CD4-positive, CD25-positive, alpha-beta regulatory T cell (primary cell): ENCODE results near the gene SCRN3. TPM values are rescaled to one million over a fixed set of nuclear protein-coding genes. Genes with fewer than 3 reads are reported as not detected.
"Not testable (repeated sequence)": the region's sequence is repeated elsewhere in the genome, so short reads cannot be mapped to it uniquely, and the experiment has no call there.

Experiments
- ATAC-seq, 2 donors: fragments of 150-1000 bp; cut with Tn5 transposase; one replicate each; pipeline ENCODE4 v1.10.0; 2021; ENCODE audit warnings: low read depth in 2 of 2, moderate number of reproducible peaks in 2 of 2, moderate library complexity in 1 of 2
- DNase-seq, 3 donors: peaks; one replicate each; pipeline versions ENCODE4 v3.0.0 to v3.0.0-alpha.2; 2012 to 2022; ENCODE audit warnings: mixed read lengths in 1 of 3
- H3K27ac ChIP-seq: one replicate; pipeline ENCODE4 v1.7.0; 2013; ENCODE audit warnings: mild to moderate bottlenecking, low read length; ENCODE audit not compliant: insufficient read depth, poor library complexity, severe bottlenecking
- H3K27me3 ChIP-seq: one replicate; pipeline ENCODE4 v1.7.0; 2013; ENCODE audit warnings: low read length; ENCODE audit not compliant: control insufficient read depth, insufficient read depth
- H3K36me3 ChIP-seq: one replicate; pipeline ENCODE4 v1.7.0; 2013; ENCODE audit warnings: mild to moderate bottlenecking, low read length, moderate library complexity; ENCODE audit not compliant: control insufficient read depth, insufficient read depth
- H3K4me1 ChIP-seq: 2 replicates; pipeline ENCODE4 v1.7.0; 2013; ENCODE audit warnings: mild to moderate bottlenecking, low read length; ENCODE audit not compliant: insufficient read depth, control insufficient read depth, poor library complexity, severe bottlenecking
- H3K4me3 ChIP-seq: one replicate; pipeline ENCODE4 v1.7.0; 2013; ENCODE audit warnings: low read depth, mild to moderate bottlenecking, low read length, moderate library complexity
- H3K9me3 ChIP-seq, 2 experiments: 1 replicate in 1 of 2; 2 replicates in 1 of 2; pipeline ENCODE4 v1.7.0; 2013; ENCODE audit warnings: low read length in 2 of 2, mild to moderate bottlenecking in 1 of 2, moderate library complexity in 1 of 2; ENCODE audit not compliant: control insufficient read depth in 2 of 2
- H3K27ac Mint-ChIP-seq, 3 donors: one replicate each; pipeline ENCODE4 v1.8.0; 2020 to 2022; ENCODE audit warnings: mild to moderate bottlenecking in 3 of 3, mixed read lengths in 3 of 3, moderate library complexity in 2 of 3
- H3K27me3 Mint-ChIP-seq: one replicate; pipeline ENCODE4 v1.8.0; 2022; ENCODE audit warnings: mild to moderate bottlenecking, mixed read lengths
- H3K36me3 Mint-ChIP-seq: one replicate; pipeline ENCODE4 v1.8.0; 2020; ENCODE audit warnings: mixed read lengths
- H3K4me1 Mint-ChIP-seq, 4 donors: one replicate each; pipeline ENCODE4 v1.8.0; 2020 to 2022; ENCODE audit warnings: mixed read lengths in 4 of 4, mild to moderate bottlenecking in 1 of 4
- H3K4me3 Mint-ChIP-seq, 4 donors: one replicate each; pipeline ENCODE4 v1.8.0; 2020 to 2022; ENCODE audit warnings: mild to moderate bottlenecking in 4 of 4, mixed read lengths in 4 of 4, moderate library complexity in 3 of 4
- H3K9me3 Mint-ChIP-seq, 7 donors: one replicate each; pipeline ENCODE4 v1.8.0; 2020 to 2022; ENCODE audit warnings: mixed read lengths in 7 of 7, mild to moderate bottlenecking in 3 of 7, moderate library complexity in 2 of 7
- polyA plus RNA-seq, 4 donors: library from polyadenylated mRNA; unstranded; fragments of 300-500 nt; fragmentation: Illumina TruSeq; gene quantifications; one replicate each; pipeline ENCODE4 v1.2.3, GENCODE V29; 2021
- total RNA-seq: library from RNA; stranded (reverse); gene quantifications from one replicate; pipeline ENCODE4 v1.2.3, GENCODE V29; 2022

Gene SCRN3, protein sequence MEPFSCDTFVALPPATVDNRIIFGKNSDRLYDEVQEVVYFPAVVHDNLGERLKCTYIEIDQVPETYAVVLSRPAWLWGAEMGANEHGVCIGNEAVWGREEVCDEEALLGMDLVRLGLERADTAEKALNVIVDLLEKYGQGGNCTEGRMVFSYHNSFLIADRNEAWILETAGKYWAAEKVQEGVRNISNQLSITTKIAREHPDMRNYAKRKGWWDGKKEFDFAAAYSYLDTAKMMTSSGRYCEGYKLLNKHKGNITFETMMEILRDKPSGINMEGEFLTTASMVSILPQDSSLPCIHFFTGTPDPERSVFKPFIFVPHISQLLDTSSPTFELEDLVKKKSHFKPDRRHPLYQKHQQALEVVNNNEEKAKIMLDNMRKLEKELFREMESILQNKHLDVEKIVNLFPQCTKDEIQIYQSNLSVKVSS
- total RNA-seq, result 11.5 TPM
- polyA plus RNA-seq, result 10 to 100 TPM; 10.0 to 12.8 (median 11.4) TPM

DNA sequence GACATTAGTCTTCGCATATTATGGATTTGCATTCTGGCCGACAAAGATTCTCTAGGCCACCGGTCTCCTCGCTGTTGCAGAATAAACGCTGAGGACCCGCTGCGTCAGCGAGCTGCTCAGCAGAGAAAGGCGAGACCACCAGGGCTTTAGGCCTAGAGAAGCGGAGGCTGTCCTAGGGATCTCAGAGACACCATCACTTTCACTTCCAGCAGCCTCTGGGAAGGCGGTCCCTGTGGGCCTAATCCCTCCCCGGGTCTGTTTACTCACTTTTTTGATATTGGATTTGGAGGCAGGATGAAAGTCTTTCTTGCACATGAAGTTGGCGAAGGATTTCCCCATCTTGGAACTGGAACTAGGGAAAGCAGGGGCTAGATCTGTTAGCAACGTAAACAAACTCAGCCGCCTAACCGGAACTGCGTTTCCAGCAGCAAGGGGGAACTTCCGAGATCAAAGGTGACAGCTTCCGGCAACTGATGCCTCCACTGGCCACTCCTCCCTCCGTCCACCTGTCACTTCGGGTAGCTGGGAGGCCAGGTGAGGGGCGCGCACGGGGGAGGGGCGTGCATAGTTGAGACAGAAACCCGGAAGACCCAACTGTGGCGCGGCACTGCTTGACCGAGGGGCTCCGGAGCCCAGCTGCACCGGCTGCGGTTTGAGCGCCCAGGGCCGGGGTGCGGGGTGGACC is at the start of gene SCRN3:
Gene SCRN3 (plus strand): TSS at position 447 of the 685 bp plus-strand sequence. CDS start 2,554 bp downstream, outside the sequence.
- Mint-ChIP-seq H3K36me3 (peaks cover 20% of the 10 kb centered on the region), H3K4me3 (peak within 1 kb of the TSS; percentile 89 to 99 (median 99)), H3K4me1 (peaks cover 34 to 66% (median 49%) of the 10 kb centered on the region in 4 donors), H3K27me3 (no peaks in the 10 kb centered on the region), H3K9me3 (peaks cover 0 to 2% (median 0%) of the 10 kb centered on the region in 7 donors), H3K27ac (peak within 1 kb of the TSS; percentile 95 to 100 (median 99))
- H3K27me3 ChIP-seq, result no peaks in the 10 kb centered on the region
- H3K9me3 ChIP-seq, result no peaks in the 10 kb centered on the region
- H3K36me3 ChIP-seq, result peaks cover 11% of the 10 kb centered on the region
- H3K4me3 ChIP-seq, result peak within 1 kb of the TSS; percentile 95
- H3K27ac ChIP-seq, result peak within 1 kb of the TSS; percentile 95
- DNase-seq, result peak; percentile 81 to 91 (median 81)
- peaks cover 19% of the 10 kb centered on the region for H3K4me1 ChIP-seq
- peak; percentile 83 to 90 for ATAC-seq

DNA sequence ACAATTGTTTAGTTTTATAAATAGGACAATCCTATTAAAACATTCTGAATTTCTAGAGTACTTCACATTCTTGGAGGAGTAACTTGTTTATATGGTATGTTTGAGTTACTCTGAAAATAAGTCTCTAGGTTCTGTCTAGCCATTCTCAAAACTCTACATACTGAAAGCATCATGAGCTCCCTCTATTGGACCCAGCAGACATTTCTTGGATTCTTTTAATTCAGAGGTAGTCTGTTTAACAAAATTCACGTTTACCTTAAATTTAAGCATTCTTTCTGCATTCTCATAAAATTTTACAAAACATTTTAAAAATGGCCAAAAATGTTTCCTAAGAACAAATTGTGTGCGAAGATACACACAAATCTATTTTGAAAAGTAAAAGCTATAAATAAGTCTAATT is 45.5 kb upstream of the SCRN3 start:
- no peak overlapping the region for H3K27ac ChIP-seq
- peaks cover 8% of the 10 kb centered on the region for H3K27me3 ChIP-seq
- H3K4me3 Mint-ChIP-seq, result no peak overlapping the region
- H3K9me3 Mint-ChIP-seq, result no peaks in the 10 kb centered on the region
- no peak overlapping the region for H3K4me3 ChIP-seq
- H3K27me3 Mint-ChIP-seq, result peaks cover 9% of the 10 kb centered on the region
- peaks cover 0 to 7% (median 4%) of the 10 kb centered on the region in 4 donors for H3K4me1 Mint-ChIP-seq
- peaks cover 20% of the 10 kb centered on the region for H3K36me3 Mint-ChIP-seq
- DNase-seq (peak in 1 of 3 donors; percentile 28), ATAC-seq (no peak)
- no peaks in the 10 kb centered on the region for H3K4me1 ChIP-seq
- peaks cover 35% of the 10 kb centered on the region for H3K36me3 ChIP-seq
- no peaks in the 10 kb centered on the region for H3K9me3 ChIP-seq
- H3K27ac Mint-ChIP-seq, result no peak overlapping the region

DNA sequence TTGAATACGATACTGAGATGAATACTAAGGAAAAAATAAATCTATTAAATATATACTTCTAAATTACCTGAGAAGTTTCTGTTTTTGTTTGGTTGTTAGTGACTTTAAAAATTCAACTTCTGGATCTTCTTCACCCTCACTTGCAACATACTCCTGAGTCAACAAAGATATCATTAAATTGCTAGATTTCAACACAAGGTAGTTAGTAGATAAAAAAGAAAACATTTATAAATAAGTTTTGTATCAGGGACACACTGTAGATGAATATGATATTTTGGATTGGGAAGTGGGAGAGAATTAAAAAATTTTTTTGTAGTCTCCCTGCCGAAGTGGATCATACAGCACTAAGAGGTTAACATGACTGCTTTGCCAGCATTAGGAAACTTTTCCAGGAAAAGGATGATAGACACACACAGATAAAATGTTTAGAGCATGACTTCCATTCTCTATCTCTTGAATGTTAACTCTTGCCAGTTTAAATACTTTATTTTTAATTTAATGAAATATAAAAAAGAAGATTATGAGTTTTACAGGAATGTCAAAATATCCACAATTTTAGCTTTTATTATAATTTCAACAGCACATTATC is 44.8 kb upstream of the SCRN3 start:
- Histone ChIP-seq H3K4me1 (no peaks in the 10 kb centered on the region), H3K4me3 (no peak overlapping the region), H3K9me3 (no peaks in the 10 kb centered on the region), H3K27me3 (peaks cover 3% of the 10 kb centered on the region), H3K36me3 (peaks cover 35% of the 10 kb centered on the region), H3K27ac (no peak overlapping the region)
- no peak overlapping the region for H3K27ac Mint-ChIP-seq
- H3K27me3 Mint-ChIP-seq, result peaks cover 5% of the 10 kb centered on the region
- no peaks in the 10 kb centered on the region for H3K9me3 Mint-ChIP-seq
- H3K36me3 Mint-ChIP-seq, result peaks cover 21% of the 10 kb centered on the region
- DNase-seq, result no peak
- peaks cover 0 to 4% (median 2%) of the 10 kb centered on the region in 4 donors for H3K4me1 Mint-ChIP-seq
- no peak for ATAC-seq
- no peak overlapping the region for H3K4me3 Mint-ChIP-seq

DNA sequence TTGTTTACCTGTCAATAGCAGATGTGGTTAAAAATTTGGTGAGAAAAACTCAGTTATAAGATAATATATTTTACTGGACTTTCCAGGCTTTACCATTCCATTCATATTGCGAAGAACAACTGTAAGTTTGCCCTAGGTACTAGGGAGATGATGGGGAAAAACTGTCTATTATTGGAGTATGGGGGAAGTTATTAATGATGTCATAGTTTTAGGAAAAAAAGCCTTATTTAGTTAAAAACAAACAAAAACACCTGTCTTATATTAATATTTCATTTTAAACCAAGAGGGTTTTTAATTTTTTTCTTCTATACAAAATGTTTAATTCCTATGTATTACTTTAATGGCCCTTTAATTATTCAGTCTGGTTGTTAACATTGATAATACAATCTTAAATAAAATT is 42.5 kb upstream of the SCRN3 start:
- peaks cover 30% of the 10 kb centered on the region for H3K36me3 Mint-ChIP-seq
- Histone ChIP-seq H3K4me1 (no peaks in the 10 kb centered on the region), H3K27me3 (no peaks in the 10 kb centered on the region), H3K4me3 (no peak overlapping the region), H3K9me3 (no peaks in the 10 kb centered on the region), H3K36me3 (peaks cover 31% of the 10 kb centered on the region), H3K27ac (no peak overlapping the region)
- no peak for DNase-seq
- H3K27ac Mint-ChIP-seq, result no peak overlapping the region
- no peaks in the 10 kb centered on the region for H3K9me3 Mint-ChIP-seq
- H3K4me1 Mint-ChIP-seq, result peaks cover 0 to 4% (median 2%) of the 10 kb centered on the region in 4 donors
- H3K4me3 Mint-ChIP-seq, result no peak overlapping the region
- no peaks in the 10 kb centered on the region for H3K27me3 Mint-ChIP-seq
- ATAC-seq, result no peak

DNA sequence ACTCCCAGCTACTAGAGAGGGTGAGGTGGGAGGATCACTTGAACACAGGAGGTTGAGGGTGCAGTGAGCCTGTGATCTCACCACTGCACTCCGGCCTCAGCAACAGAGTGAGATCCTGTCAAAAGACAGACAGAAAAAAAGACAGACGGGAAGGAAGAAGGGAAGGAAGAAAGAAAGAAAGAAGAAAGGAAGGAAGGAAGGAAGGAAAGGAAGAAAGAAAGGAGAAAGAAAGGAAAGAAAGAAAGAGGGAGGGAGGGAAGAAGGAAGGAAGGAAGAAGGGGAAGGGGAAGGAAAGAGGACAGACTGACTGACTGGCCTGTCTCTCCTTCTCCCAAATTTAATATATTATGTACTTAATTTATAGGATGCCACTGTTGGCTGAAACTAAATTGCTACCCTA is 39.2 kb upstream of the SCRN3 start:
- ATAC-seq (no peak), DNase-seq (no peak)
- peaks cover 0 to 3% (median 0%) of the 10 kb centered on the region in 7 donors for H3K9me3 Mint-ChIP-seq
- Histone ChIP-seq H3K4me1 (no peaks in the 10 kb centered on the region), H3K27ac (no peak overlapping the region), H3K27me3 (no peaks in the 10 kb centered on the region), H3K4me3 (no peak overlapping the region), H3K36me3 (peaks cover 11% of the 10 kb centered on the region), H3K9me3 (no peaks in the 10 kb centered on the region)
- peaks cover 36% of the 10 kb centered on the region for H3K36me3 Mint-ChIP-seq
- H3K27ac Mint-ChIP-seq, result no peak overlapping the region
- no peaks in the 10 kb centered on the region for H3K27me3 Mint-ChIP-seq
- H3K4me3 Mint-ChIP-seq, result no peak overlapping the region
- peaks cover 0 to 3% (median 0%) of the 10 kb centered on the region in 4 donors for H3K4me1 Mint-ChIP-seq

DNA sequence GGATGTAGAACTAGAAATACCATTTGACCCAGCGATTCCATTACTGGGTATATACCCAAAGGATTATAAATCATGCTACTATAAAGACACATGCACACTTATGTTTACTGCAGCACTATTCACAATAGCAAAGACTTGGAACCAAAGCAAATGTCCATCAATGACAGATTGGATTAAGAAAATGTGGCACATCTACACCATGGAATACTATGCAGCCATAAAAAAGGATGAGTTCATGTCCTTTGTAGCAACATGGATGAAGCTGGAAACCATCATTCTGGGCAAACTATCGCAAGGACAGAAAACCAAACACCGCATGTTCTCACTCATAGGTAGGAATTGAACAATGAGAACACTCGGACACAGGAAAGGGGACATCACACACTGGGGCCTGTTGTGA is 35.9 kb upstream of the SCRN3 start:
- not testable (repeated sequence) for H3K27ac Mint-ChIP-seq, H3K27me3 Mint-ChIP-seq, H3K9me3 Mint-ChIP-seq, H3K4me1 Mint-ChIP-seq, ATAC-seq, H3K4me1 ChIP-seq, H3K9me3 ChIP-seq, DNase-seq, H3K4me3 Mint-ChIP-seq, H3K27ac ChIP-seq, H3K4me3 ChIP-seq, H3K27me3 ChIP-seq
- H3K36me3 ChIP-seq, result peaks cover 29% of the 10 kb centered on the region
- H3K36me3 Mint-ChIP-seq, result peaks cover 48% of the 10 kb centered on the region

DNA sequence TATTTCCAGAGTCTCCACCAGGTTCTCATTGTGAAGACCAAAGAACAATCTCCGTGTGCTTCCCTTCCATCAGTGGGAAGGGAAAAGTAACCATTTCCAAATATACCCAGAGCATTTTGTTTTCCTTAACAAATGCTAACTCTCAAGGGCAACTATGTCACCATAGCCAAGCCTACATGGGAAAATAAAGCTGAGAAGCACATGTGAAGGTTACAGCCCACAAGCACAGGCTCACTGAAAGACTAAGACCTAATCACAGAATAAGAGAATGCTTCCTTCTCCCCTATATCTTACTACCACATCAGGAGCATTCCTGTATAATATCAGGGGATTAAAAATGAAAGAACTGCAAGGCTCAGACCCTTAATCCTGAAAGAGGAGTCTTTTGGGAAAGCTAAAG is 32.6 kb upstream of the SCRN3 start:
- Histone ChIP-seq H3K27ac (no peak overlapping the region), H3K4me3 (no peak overlapping the region), H3K9me3 (peaks cover 0 to 10% of the 10 kb centered on the region in 2 experiments), H3K27me3 (no peaks in the 10 kb centered on the region), H3K36me3 (peaks cover 43% of the 10 kb centered on the region), H3K4me1 (no peaks in the 10 kb centered on the region)
- Mint-ChIP-seq H3K36me3 (peaks cover 63% of the 10 kb centered on the region), H3K4me1 (peaks cover 0 to 14% (median 4%) of the 10 kb centered on the region in 4 donors), H3K9me3 (peaks cover 0 to 12% (median 4%) of the 10 kb centered on the region in 7 donors), H3K27me3 (no peaks in the 10 kb centered on the region), H3K27ac (no peak overlapping the region), H3K4me3 (no peak overlapping the region)
- no peak for DNase-seq
- no peak for ATAC-seq
